ENCODE results near the gene KDM4C. TPM values are rescaled to one million over a fixed set of nuclear protein-coding genes. Genes with fewer than 3 reads are reported as not detected.
"Not testable (repeated sequence)": the region's sequence is repeated elsewhere in the genome, so short reads cannot be mapped to it uniquely, and the experiment has no call there.

The KDM4C gene
- total RNA-seq, 1 donor from 2014 or later: 51.1 TPM

- intact Hi-C loops (cut with DNase I): no loop called here
- DNase-seq (ENCODE audit: low spot score): no peak
- no peak for ATAC-seq
Observed at GRCh38 chr9:6945816-6946215, 188.0 kb downstream of the KDM4C start.

- intact Hi-C loops (cut with DNase I): no loop called here
Observed at GRCh38 chr9:6946583-6947166, 188.9 kb downstream of the KDM4C start.

GRCh38 chr9:6948921-6949320 is 191.1 kb downstream of the KDM4C start:
- DNase-seq (ENCODE audit: low spot score); ATAC-seq; intact Hi-C loops (cut with DNase I): not testable (repeated sequence)

More at GRCh38 chr9:6946583-6947166, 188.9 kb downstream of the KDM4C start:
- DNase-seq (ENCODE audit: low spot score) (no peak), ATAC-seq (no peak)

GRCh38 chr9:6955251-6955921 is 197.6 kb downstream of the KDM4C start:
- intact Hi-C loops (cut with DNase I): no loop called here
- no peak for ATAC-seq
- no peak for DNase-seq (ENCODE audit: low spot score)

- intact Hi-C loops (cut with DNase I): no loop called here
- DNase-seq (ENCODE audit: low spot score) (no peak), ATAC-seq (no peak)
Observed at GRCh38 chr9:6956879-6957278, 199.1 kb downstream of the KDM4C start.

- intact Hi-C loops (cut with DNase I): no loop called here
- no peak for ATAC-seq
Observed at GRCh38 chr9:6959270-6960000, 201.7 kb downstream of the KDM4C start.

GRCh38 chr9:6960777-6961176 is 203.0 kb downstream of the KDM4C start:
- ATAC-seq: no peak
- intact Hi-C loops (cut with DNase I): no loop called here
- DNase-seq (ENCODE audit: low spot score): no peak

More at GRCh38 chr9:6959270-6960000, 201.7 kb downstream of the KDM4C start:
- DNase-seq (ENCODE audit: low spot score): no peak

GRCh38 chr9:6961845-6962522 is 204.2 kb downstream of the KDM4C start:
- DNase-seq (ENCODE audit: low spot score) (no peak), ATAC-seq (no peak)
- intact Hi-C loops (cut with DNase I): no loop called here

GRCh38 chr9:6965566-6965965 is 207.8 kb downstream of the KDM4C start:
- DNase-seq (ENCODE audit: low spot score) (no peak), ATAC-seq (no peak)
- intact Hi-C loops (cut with DNase I): no loop called here

GRCh38 chr9:6968271-6968670 is 210.5 kb downstream of the KDM4C start:
- intact Hi-C loops (cut with DNase I): no loop called here
- DNase-seq (ENCODE audit: low spot score) (no peak), ATAC-seq (no peak)

GRCh38 chr9:6969805-6970204 is 212.0 kb downstream of the KDM4C start:
- intact Hi-C loops (cut with DNase I): no loop called here
- DNase-seq (ENCODE audit: low spot score): no peak
- ATAC-seq: no peak

- no peak for ATAC-seq
- intact Hi-C loops (cut with DNase I): no loop called here
Observed at GRCh38 chr9:6973089-6973488, 215.3 kb downstream of the KDM4C start.

GRCh38 chr9:6973762-6974161 is 216.0 kb downstream of the KDM4C start:
- ATAC-seq: no peak
- no peak for DNase-seq (ENCODE audit: low spot score)
- intact Hi-C loops (cut with DNase I): no loop called here

More at GRCh38 chr9:6973089-6973488, 215.3 kb downstream of the KDM4C start:
- no peak for DNase-seq (ENCODE audit: low spot score)

- DNase-seq (ENCODE audit: low spot score) (no peak), ATAC-seq (no peak)
- intact Hi-C loops (cut with DNase I): no loop called here
Observed at GRCh38 chr9:6975198-6975597, 217.4 kb downstream of the KDM4C start.

GRCh38 chr9:6977761-6978160 is 220.0 kb downstream of the KDM4C start:
- DNase-seq (ENCODE audit: low spot score) (no peak), ATAC-seq (no peak)
- intact Hi-C loops (cut with DNase I): no loop called here

- ATAC-seq (no peak), DNase-seq (ENCODE audit: low spot score) (no peak)
- intact Hi-C loops (cut with DNase I): no loop called here
Observed at GRCh38 chr9:6978591-6978990, 220.8 kb downstream of the KDM4C start.

- intact Hi-C loops (cut with DNase I): no loop called here
- DNase-seq (ENCODE audit: low spot score): no peak
- no peak for ATAC-seq
Observed at GRCh38 chr9:6984941-6985578, 227.3 kb downstream of the KDM4C start.

GRCh38 chr9:6986141-6986815 is 228.5 kb downstream of the KDM4C start:
- no peak for ATAC-seq
- intact Hi-C loops (cut with DNase I): no loop called here
- no peak for DNase-seq (ENCODE audit: low spot score)

GRCh38 chr9:6987381-6987780 is 229.6 kb downstream of the KDM4C start:
- intact Hi-C loops (cut with DNase I): no loop called here
- no peak for ATAC-seq
- DNase-seq (ENCODE audit: low spot score): no peak

All from sciatic nerve (tissue), 2 donors.